Right renal pelvis (tissue), 4 donors: ENCODE measurements around the gene FOXD3. TPM values are rescaled to one million over a fixed set of nuclear protein-coding genes. Genes with fewer than 3 reads are reported as not detected.
"Not testable (repeated sequence)": the region's sequence is repeated elsewhere in the genome, so short reads cannot be mapped to it uniquely, and the experiment has no call there.

ENCODE experiments used
- DNase-seq, 4 donors: peaks; one replicate each; pipeline ENCODE4 v3.0.0-alpha.2; 2013; ENCODE audit warnings: low read depth in 4 of 4, low spot score in 3 of 4, missing footprints in 1 of 4
- polyA plus RNA-seq, 4 donors: library from polyadenylated mRNA; unstranded; fragments of 120-200 nt; gene quantifications; one replicate each; pipeline ENCODE4 v1.2.1, GENCODE V29; 2013; ENCODE audit not compliant: insufficient read length in 4 of 4

FOXD3 gene
- polyA plus RNA-seq, 4 donors, result 0.23 to 0.91 (median 0.27) TPM

- no peak for DNase-seq
Measured at GRCh38 chr1:63352736-63353135, 30.4 kb downstream of the FOXD3 start.

GRCh38 chr1:63356234-63356633 is 33.9 kb downstream of the FOXD3 start:
- not testable (repeated sequence) for DNase-seq

- DNase-seq, result no peak
Measured at GRCh38 chr1:63359561-63359960, 37.2 kb downstream of the FOXD3 start.

GRCh38 chr1:63362073-63362472 is 39.7 kb downstream of the FOXD3 start:
- no peak for DNase-seq

GRCh38 chr1:63362578-63362977 is 40.2 kb downstream of the FOXD3 start:
- no peak for DNase-seq

GRCh38 chr1:63363014-63363413 is 40.6 kb downstream of the FOXD3 start:
- DNase-seq, result no peak

- no peak for DNase-seq
Measured at GRCh38 chr1:63366908-63367214, 44.5 kb downstream of the FOXD3 start.

- DNase-seq, result peak; percentile 89 to 91 (median 91)
Measured at GRCh38 chr1:63367215-63368103, 45.1 kb downstream of the FOXD3 start, which contains the start of gene ALG6. Gene ALG6, plus strand, starts transcription at chr1:63367627. Its CDS starts 3,351 bp downstream, at chr1:63370978.

- no peak for DNase-seq
Measured at GRCh38 chr1:63368131-63368530, 45.8 kb downstream of the FOXD3 start.

Other genes with a start within 250 kb of the FOXD3 start
- gene ALG6, start 45.1 kb downstream of the FOXD3 start, polyA plus RNA-seq, result 10 to 100 TPM; 22.4 to 28.3 (median 27.7) TPM
- 10 to 100 TPM; 57.5 to 67.5 (median 61.5) TPM for gene ITGB3BP, start 200.7 kb downstream of the FOXD3 start, polyA plus RNA-seq
- gene EFCAB7, start 201.0 kb downstream of the FOXD3 start, polyA plus RNA-seq, result 10 to 100 TPM; 19.3 to 23.3 (median 21.6) TPM